ENCODE data around the gene MGAM2. TPM values are rescaled to one million over a fixed set of nuclear protein-coding genes. Genes with fewer than 3 reads are reported as not detected.
"Not testable (repeated sequence)": the region's sequence is repeated elsewhere in the genome, so short reads cannot be mapped to it uniquely, and the experiment has no call there.

The MGAM2 gene
- total RNA-seq, 1 donor from 2014 or later = under 0.01 TPM

GRCh38 chr7:142098004-142098403 is 13.5 kb upstream of the MGAM2 start:
- DNase-seq (ENCODE audit: low read depth) = no peak
- Histone ChIP-seq H3K36me3 (ENCODE audit: control insufficient read depth, insufficient read depth, low read length) (no peaks in the 10 kb centered on the region), H3K27me3 (ENCODE audit: control insufficient read depth, insufficient read depth, low read length) (no peaks in the 10 kb centered on the region), H3K4me3 (ENCODE audit: low read depth, low read length) (no peak overlapping the region)
- TF ChIP-seq, protein P1, sequence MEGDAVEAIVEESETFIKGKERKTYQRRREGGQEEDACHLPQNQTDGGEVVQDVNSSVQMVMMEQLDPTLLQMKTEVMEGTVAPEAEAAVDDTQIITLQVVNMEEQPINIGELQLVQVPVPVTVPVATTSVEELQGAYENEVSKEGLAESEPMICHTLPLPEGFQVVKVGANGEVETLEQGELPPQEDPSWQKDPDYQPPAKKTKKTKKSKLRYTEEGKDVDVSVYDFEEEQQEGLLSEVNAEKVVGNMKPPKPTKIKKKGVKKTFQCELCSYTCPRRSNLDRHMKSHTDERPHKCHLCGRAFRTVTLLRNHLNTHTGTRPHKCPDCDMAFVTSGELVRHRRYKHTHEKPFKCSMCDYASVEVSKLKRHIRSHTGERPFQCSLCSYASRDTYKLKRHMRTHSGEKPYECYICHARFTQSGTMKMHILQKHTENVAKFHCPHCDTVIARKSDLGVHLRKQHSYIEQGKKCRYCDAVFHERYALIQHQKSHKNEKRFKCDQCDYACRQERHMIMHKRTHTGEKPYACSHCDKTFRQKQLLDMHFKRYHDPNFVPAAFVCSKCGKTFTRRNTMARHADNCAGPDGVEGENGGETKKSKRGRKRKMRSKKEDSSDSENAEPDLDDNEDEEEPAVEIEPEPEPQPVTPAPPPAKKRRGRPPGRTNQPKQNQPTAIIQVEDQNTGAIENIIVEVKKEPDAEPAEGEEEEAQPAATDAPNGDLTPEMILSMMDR (IDR thresholded peaks at IDR 0.05; ENCODE audit: insufficient read depth, low read length, poor library complexity, severe bottlenecking) = no peak

GRCh38 chr7:142099347-142099746 is 12.2 kb upstream of the MGAM2 start:
- not testable (repeated sequence) for H3K4me3 ChIP-seq (ENCODE audit: low read depth, low read length); DNase-seq (ENCODE audit: low read depth); H3K36me3 ChIP-seq (ENCODE audit: control insufficient read depth, insufficient read depth, low read length); H3K27me3 ChIP-seq (ENCODE audit: control insufficient read depth, insufficient read depth, low read length)

DNA sequence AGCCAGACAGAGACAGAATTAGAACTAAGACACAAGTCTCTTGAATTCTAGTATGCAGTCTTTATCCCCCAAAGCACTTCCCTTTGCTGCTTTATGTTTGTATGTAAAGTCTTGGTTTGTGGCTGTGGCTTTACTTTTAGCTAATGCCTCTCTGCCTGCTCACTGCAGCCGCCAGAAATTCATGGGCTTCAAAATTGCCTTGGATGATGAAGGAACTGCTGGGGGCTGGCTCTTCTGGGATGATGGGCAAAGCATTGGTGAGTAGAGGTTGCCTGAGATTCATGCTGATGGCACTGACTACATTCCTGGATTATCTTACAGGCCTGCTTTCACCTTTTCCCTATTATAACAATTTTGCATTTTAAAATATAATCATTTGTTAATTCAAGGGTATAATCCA is 10.9 kb upstream of the MGAM2 start:
- no peaks in the 10 kb centered on the region for H3K27me3 ChIP-seq (ENCODE audit: control insufficient read depth, insufficient read depth, low read length)
- no peak overlapping the region for H3K4me3 ChIP-seq (ENCODE audit: low read depth, low read length)
- DNase-seq (ENCODE audit: low read depth) = no peak
- H3K36me3 ChIP-seq (ENCODE audit: control insufficient read depth, insufficient read depth, low read length) = no peaks in the 10 kb centered on the region
- TF ChIP-seq, protein P1 (IDR thresholded peaks at IDR 0.05; ENCODE audit: insufficient read depth, low read length, poor library complexity, severe bottlenecking) = no peak

GRCh38 chr7:142101794-142102193 is 9.7 kb upstream of the MGAM2 start:
- H3K4me3 ChIP-seq (ENCODE audit: low read depth, low read length); DNase-seq (ENCODE audit: low read depth); H3K27me3 ChIP-seq (ENCODE audit: control insufficient read depth, insufficient read depth, low read length); H3K36me3 ChIP-seq (ENCODE audit: control insufficient read depth, insufficient read depth, low read length): not testable (repeated sequence)

DNA sequence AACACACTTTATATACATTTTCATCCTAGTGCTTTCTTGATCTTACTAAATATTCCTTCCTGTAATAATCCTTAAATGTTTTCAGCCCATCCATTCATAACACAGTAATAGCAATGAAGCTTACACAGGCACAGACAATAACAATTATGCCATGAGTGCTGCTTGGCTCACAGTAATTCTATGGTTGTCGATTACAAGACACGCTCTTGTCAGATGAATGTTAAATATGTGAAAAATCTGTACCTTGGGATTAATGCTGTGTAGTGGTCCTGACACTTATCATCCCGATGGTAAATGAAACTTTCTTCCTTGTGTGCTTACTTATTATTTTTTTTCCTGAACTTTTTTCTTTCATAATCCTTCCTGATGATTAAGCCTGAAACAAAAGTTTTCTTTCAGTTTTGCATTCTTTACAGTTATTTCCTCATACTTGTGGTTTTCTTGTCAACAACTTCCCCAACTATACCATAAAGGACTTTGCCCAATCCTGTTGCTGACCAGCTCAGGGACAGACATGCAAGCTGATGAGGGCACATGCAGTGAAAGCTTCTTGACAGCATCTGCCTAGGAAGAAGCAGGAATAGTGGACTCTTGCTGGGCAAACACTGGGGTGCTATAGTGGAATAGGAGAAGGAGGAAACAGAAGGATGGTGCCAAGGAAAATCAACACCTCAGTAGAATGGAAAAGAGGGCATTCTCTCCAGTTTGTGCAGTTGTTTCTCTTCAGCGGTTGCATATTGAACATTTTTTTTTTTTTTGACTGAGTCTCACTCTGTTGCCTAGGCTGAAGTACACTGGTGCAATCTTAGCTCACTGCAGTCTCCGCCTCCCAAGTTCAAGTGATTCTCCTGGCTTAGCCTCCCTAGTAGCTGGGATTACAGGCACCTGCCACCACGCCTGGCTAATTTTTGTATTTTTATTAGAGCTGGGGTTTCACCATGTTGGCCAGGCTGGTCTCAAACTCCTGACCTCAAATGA is 6.7 kb upstream of the MGAM2 start:
- TF ChIP-seq, protein P1 (IDR thresholded peaks at IDR 0.05; ENCODE audit: insufficient read depth, low read length, poor library complexity, severe bottlenecking) = no peak
- no peaks in the 10 kb centered on the region for H3K27me3 ChIP-seq (ENCODE audit: control insufficient read depth, insufficient read depth, low read length)
- H3K4me3 ChIP-seq (ENCODE audit: low read depth, low read length) = no peak overlapping the region
- H3K36me3 ChIP-seq (ENCODE audit: control insufficient read depth, insufficient read depth, low read length) = no peaks in the 10 kb centered on the region
- DNase-seq (ENCODE audit: low read depth) = peak; percentile 14

DNA sequence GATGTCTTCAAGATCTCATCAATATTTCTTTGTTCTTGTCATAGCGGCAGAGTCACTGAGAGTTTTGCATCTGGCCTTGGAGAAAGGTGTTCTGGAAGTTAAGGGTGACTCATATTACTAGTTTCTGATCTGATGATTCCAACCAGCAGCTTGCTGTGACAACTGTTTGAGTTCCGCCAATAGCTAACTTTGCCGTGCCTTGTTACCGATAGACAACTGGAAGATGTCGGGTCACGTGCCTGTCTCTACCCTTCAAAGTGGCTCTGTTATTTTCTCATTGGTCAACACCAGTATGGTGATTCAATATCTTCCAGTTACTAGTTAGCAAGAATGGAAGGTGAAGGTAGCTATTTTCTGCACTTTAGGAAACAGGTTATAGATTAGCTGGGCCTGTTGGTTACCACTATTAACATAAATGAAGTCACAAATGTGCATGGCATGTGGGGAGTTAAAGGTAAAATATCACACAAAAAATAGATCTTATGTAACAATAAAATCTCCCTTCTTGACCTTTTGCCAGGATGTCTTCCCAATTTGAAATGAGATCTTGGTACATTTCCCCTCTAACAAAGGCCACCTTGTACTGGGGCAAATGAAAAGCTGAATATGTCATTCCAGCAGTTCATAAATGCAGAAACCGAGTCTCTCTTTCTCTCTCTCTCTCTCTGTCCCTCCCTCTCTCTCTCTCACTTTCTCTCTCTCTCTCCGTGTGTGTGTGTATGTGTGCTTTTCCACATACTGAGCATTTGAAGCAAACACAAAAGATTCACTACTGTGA is 2.6 kb upstream of the MGAM2 start:
- Histone ChIP-seq H3K27me3 (ENCODE audit: control insufficient read depth, insufficient read depth, low read length) (no peaks in the 10 kb centered on the region), H3K4me3 (ENCODE audit: low read depth, low read length) (no peak overlapping the region), H3K36me3 (ENCODE audit: control insufficient read depth, insufficient read depth, low read length) (no peaks in the 10 kb centered on the region)
- TF ChIP-seq, protein P1 (IDR thresholded peaks at IDR 0.05; ENCODE audit: insufficient read depth, low read length, poor library complexity, severe bottlenecking) = no peak
- DNase-seq (ENCODE audit: low read depth) = no peak
